HG02938 (cell line): ENCODE results near the gene MTHFD1L.
"Not testable (repeated sequence)": the region's sequence is repeated elsewhere in the genome, so short reads cannot be mapped to it uniquely, and the experiment has no call there.

Experiments
- ATAC-seq: cut with Tn5 transposase; IDR thresholded peaks from one replicate; pipeline ENCODE4 v1.9.1; 2021; ENCODE audit warnings: mild to moderate bottlenecking, moderate library complexity; ENCODE audit not compliant: unreplicated experiment

MTHFD1L gene

DNA sequence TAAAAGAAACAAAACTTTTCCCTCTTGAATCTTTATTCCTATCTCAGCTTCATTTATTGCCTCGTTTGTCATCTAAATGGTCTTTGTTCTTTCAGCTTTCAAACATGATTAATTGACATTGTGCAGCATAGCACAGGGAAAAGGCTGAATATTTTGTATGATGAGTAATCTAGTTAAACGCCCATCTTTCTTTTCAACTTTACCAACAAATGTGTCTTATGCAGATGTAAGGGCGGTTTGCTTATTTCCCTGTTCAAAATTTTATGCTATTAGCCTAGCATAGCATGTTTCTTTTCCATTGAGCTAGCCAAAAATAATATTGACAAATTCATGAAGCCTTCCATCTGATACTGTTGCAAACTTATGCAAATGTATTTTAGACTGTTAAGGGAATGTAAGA lies 197.8 kb downstream of the MTHFD1L start:
- ATAC-seq = no peak

DNA sequence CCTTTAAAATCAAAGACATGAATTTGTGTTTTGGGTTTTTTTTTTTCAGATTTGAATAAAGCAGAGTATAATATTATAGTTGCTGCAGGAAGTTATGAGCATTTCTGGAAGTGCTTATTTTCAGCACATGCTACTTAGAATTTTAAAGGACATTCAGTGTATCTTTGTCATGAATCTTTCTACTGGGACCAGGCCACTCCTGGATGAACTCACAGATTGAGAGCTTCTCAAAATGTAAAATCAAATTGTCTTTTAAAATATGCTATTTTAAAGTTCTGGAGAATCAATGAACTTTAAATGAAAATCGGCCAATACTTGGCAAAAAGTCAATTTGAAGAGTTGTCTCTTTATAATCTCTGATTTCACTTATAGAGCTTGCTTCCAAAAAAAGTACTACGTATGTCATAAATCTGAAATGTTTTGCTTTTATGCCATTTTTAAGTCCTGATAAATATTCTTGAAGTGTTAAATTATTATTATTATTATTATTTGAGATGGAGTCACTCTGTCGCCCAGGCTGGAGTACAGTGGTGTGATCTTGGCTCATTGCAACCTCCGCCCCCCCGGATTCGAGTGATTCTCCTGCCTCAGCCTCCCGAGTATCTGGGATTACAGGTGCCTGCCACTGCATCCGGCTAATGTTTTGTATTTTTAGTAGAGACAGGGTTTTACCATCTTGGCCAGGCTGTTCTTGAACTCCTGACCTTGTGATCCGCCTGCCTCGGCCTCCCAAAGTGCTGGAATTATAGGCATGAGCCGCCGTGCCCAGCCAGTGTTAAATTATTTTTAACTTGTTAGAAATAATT lies 198.5 kb downstream of the MTHFD1L start:
- no peak for ATAC-seq

DNA sequence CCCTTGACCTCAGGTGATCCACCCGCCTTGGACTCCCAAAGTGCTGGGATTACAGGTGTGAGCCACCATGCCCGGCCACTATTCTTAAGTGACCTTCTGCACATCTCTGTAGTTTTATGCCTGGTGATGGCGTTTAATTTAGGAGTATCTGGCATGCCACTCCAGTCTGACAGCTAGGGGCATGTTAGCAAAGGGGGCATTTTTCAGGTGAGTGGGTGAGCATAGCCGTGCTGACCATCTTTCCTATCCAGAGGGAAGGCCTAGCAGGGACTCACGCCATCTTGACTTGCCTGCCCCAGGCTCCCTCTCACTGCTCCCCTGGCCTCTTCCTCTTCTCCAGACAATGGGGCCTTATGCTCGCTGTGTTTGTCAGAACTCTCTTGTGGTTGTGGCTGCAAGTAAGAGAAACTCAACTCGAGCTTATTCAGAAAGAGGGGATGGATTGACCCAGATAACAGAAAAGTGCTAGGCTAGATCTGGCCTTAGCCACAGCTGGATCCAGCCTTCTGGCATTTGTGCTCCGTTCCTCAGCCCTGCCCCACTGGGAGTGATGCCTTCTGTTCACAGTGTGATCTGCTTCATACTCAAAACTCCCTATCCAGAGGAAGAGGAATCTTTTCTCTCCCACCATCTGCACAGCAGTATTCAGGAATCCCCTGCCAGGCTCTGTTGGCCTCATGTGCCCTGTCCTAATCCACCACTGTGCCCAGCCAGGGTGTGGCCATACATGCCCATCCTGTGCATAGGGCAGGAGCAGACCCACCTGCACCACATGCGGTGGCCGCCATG lies 199.7 kb downstream of the MTHFD1L start:
- ATAC-seq = no peak

DNA sequence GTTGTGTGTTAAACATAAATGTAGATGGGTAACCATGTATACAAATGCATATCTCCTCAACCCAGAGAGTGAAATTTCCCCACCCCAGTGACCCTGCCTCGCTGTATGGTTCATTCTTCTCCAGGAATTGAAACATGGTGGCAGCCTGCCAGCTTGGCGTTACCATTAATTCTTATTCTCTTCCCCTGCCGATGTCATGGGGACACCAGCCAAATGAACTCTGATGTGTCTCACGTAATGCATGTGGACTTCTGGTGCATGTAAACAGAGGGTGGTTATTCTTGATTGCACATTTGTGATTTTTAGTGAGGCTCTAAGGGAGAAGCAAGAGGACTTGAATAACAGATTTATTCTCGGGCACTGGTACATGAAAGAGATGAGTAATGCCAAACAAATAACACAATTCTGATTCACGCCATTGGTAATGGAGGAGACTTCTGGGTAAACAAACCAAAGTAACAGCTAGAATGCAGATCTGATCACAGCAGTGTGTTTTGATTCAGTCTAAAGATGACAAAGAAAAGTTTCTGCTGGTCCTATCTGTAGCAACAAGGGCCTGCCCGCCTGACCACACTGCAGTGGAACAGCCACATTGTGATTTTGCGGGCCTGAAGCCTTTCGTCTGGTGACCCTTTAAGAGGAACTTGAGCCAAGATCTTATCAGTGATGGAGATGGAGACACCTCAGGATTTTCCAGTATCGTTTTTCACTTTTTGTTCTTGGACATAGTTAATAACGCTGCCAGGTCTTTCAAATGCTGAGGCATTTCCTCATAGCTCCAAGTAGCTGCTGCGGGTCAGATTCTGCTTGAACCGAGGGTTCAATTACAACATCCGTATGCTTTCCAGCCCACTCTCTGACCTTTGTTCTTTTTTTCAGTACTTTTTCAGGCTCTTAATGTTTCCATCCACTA lies 202.4 kb downstream of the MTHFD1L start:
- no peak for ATAC-seq

DNA sequence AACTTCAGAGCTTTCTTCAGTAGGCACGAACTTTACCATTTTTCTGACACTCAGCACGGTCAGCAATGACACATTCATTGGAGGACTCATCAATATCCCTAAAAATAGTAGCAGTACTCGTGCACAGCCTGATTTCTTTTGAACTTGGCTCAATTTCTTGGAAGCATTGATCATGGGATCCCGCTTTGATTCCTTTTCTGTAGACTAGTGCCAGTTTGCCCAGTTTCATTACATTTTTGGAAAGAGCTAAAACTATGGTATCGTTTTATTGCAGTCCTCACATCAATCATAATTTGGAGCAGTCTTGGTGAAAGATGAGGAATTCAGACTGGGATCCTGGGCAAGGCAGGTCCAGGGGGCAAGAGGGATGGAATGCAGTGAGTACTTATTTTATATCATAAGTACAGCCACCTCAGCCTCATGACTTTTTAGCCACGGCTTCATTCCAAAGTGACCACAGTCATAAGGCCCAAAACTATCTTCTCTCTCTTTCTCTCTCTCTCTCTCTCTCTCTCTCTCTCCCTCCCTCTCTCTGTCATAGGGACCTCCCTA lies 203.3 kb downstream of the MTHFD1L start:
- no peak for ATAC-seq

DNA sequence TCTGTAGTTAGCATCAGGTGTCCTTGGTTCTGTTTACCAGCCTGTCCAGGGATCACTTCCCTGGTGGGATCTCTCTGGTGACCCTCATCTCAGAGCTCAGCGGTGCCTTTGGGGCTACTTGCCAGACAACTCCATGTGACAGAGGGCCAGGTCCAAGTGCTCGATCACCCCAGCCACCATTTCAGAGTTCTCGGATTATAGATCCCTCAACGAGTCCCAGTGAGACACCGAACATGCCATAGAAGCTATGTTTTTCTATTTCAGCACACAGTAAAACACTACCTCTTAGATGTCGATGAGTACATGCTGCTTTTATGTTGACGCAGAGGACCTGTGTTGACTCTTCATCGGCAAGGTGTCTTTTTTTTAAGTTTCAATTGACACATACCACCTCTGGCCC lies 204.1 kb downstream of the MTHFD1L start:
- no peak for ATAC-seq

DNA sequence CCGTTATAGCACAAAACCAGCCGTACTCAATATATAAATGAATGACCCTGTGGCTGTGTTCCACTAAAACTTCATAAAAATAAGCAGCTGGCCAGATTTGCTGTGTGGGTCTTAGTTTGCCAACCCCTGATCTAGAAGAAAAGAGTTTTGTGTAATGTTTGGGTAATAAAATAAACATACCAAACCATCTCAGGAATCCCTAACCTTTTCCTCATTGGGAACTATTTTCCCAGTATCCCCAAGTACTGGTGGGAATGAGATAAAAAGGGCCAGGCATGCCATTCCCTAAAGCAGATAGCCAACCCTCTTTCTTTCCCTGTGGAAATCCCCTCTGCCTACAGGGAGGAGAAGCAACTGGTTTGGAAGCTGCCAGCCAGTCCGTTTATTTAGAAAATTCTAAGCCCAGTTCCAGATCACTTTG lies 205.1 kb downstream of the MTHFD1L start:
- ATAC-seq = no peak

DNA sequence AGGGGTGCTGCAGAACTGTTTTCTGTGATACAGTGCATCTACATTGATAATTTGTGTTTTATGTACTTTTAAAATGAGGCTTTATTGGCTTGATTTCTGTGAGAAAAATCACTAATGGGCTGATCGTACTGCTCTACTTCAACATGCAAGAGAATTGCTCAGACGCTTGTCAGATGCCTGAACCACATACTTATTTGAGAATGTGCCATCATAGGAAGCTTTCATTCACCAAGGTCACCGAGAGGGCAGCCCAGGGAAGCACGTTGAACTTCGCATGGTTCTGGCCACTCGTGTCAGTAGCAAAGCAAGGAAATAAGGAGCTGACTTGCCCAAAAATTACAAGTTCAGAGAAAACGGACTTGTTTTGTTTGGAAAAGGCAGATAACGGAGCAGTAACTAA lies 205.8 kb downstream of the MTHFD1L start:
- no peak for ATAC-seq

DNA sequence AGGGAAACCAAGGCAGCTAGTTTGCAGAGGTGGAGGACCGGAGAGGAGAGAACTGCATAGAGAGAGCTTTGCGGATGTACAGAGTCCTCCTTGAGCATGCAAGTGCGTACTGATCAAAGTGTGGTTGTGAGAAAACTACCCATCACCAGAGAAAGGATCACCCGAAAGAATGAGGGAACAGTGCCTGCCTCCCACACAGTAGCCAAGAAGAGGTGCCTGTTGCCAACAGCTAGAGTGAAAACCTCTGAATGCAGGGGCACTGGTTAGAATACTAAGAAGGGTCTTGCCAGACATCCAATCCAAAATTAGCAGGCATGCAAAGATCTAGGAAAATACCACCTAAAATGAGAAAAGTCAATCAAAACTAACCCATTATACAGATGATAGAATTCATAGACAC lies 207.6 kb downstream of the MTHFD1L start:
- ATAC-seq = no peak

DNA sequence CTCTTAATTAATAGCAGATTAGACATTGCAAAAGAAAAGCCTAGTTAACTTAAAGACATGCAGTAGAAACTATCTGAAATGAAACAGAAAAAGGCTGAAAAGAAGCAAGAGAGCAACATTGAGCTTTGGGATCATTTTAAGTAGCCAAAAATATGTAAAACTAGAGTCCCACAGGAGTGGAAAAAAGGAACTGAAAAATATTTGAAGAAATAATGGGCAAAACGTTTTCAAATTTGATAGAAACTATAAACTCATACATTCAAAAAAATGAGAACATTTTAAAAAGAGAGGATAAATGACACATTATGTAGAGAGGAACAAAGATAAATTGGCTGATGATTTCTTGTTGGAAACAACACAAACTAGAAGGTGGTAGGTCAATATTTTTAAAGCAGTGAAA lies 208.2 kb downstream of the MTHFD1L start:
- ATAC-seq = no peak

DNA sequence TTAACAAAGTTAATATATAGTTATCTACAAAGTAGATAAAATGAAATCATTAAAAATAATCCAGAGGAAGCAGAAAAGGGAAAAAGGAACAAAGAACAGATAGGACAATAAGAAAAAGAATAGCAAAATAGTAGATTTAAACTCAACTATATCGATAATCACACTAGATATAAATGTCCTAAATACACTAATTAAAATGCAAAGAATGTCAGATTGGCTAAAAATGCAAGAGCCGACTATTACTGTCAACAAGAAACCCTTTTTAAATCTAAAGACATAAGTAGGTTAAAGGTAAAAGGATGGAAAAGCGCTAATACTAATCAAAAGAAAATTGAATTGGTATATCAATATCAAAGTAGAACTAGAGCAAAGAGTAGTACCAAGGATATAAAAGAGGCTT lies 209.5 kb downstream of the MTHFD1L start:
- ATAC-seq = no peak

DNA sequence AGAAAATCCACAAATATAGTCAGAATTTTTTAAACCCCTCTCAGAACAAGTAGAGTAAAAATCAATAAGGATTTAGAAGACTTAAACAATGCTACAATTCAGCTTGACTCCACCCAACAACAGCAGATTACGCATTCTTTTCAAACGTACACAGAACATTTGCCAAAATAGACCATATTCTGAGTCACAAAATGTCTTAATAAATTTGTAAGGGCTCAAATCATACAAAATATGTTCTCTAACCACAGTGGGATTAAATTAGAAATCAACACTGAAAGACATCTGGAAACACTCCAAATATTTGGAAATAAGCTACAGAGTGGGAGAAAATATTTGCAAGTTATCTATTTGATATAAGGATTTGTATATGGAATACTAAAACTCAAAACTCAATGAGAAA lies 210.0 kb downstream of the MTHFD1L start:
- no peak for ATAC-seq

DNA sequence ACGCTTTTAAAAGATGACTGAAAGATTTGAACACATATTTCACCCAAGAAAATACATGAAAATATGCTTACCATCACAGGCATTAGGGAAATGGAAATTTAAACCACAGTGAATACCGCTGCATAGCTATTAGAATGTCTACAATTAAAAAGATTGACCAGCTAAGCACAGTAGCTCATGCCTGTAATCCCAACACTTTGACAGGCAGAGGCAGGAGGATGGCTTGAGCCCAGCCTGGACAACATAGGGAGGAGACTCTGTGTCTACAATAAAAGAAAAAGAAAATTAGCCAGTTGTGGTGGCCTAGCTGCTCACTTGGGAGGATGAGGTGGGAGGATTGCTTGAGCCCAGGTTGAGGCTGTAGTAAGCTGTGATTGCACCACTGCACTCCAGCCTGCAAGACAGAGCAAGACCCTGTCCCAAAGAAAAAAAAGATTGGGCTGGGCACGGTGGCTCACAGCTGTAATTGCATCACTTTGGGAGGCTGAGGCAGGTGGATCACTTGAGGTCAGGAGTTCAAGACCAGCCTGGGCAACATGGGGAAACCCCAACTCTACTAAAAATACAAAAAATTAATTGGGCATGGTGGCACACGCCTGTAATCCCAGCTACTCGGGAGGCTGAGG lies 210.5 kb downstream of the MTHFD1L start:
- no peak for ATAC-seq

DNA sequence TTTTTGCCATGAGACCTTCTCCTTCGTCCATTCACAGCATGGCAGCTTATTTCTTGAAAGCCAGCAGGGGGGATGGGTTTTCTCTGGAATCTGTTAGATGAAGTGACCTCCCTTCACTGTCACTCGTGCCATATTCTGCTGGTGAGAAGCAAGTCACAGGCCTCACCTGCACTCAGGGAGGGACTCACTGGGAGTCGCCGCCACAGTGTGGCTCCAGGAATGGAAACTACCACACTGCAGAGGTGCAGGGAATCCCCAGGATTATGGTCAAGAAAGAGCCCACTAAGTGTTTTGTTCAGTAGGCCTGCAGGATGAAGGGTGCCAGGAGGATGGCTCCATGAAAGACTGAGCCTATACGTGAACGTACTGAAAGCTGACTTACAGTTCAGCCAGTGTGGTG lies 213.2 kb downstream of the MTHFD1L start:
- ATAC-seq = no peak

DNA sequence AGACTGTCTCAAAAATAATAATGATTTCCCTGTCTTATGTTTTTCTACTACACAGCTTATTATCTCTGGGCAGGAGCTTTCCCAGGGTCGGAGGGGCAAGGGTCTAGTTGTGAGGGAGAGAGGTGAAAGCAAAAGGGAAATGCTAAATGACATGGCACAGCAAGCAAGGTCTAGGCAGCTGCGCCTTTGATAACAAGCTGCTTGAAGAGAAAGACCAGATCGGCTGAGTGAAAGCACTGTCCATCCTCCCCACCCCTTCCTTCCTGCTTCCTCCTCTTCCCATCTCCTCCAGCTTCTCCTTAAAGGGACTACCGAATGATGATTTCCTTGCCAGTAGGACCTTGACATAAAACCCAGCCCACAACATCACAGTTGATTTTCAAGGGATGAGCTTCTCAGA lies 216.2 kb downstream of the MTHFD1L start:
- ATAC-seq = no peak

DNA sequence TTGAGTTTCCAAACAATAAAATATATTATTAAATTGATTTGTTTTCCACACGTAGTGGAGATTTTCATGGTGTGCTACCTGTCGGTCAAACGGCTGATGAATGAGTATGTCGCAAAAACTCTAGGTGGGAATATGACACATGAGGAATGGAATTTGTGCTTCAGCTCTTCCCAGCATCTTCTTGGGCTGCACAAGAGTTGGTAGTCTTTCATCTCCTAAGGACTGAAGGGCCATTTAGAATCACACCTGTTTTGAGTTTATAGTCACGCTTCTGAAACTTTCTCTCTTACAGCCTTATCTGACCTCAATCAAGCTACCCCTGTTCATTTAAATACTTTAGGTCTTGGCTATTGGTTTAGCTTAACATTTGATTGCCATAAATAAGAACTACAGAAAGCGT lies 216.6 kb downstream of the MTHFD1L start:
- no peak for ATAC-seq

DNA sequence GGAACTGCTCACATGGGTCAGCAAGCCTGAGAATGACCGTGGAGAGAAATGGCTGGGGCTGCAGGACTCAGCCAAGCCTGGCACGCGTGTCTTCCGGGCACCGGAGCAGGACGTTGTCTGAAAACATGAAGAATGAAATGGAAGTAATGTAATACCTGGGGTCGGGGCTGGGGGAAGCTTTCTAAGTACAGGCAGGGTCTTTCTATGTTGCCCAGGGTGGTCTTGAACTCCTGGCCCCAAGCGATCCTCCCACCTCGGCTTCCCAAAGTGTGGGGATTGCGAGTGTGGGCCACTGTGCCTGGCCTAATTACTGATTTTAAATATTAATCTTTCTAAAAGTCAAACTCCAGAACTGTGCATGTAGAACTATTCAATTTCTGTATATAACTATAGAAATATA lies 218.8 kb downstream of the MTHFD1L start:
- ATAC-seq = no peak

DNA sequence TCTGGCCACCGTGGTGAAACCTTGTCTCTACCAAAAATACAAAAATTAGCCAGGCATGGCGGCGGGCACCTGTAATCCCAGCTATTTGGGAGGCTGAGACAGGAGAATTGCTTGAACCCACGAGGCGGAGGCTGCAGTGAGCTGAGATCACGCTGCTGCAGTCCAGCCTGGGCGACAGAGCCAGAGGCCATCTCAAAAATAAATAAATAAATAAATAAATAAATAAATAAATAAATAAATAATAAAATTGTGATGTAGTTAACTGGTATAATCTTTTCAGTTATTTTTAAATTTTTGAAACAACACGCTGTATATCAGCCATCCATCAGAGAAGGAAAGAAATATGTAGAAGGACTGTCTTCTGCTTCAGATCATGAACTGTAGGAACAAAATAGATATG lies 221.6 kb downstream of the MTHFD1L start:
- not testable (repeated sequence) for ATAC-seq

DNA sequence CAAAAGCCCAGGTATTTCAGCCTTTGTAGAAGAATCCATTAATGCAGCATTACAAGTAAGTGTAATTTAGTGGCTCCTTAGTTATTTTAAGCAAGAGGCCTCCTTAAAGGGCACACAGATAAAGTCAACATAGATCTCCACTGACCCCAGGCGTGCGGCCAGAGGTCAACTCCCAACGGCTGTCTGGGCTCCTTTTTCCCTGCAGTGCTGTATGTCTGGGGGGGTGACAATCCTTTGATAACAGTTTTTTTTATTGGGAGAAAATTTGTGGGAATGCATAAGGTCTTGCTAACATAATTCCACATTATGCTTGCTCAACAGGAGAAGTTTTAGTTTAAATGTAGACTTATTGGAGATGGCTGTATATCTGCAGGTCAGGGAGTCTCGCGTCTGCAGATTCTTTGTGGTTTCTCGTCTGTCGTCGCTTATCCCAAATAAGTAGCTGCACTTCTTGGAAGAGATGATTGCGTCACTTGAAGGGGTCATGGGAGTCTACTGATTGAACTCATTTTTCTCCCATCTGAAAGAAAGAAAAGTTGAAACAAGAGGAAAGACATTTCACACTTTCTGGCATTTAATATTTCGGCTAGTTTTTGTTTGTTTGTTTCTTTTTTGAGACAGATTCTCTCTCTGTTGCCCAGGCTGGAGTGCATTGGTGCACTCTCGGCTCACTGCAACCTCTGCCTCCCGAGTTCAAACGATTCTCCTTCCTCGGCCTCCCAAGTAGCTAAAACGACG lies 222.5 kb downstream of the MTHFD1L start:
- ATAC-seq = no peak

DNA sequence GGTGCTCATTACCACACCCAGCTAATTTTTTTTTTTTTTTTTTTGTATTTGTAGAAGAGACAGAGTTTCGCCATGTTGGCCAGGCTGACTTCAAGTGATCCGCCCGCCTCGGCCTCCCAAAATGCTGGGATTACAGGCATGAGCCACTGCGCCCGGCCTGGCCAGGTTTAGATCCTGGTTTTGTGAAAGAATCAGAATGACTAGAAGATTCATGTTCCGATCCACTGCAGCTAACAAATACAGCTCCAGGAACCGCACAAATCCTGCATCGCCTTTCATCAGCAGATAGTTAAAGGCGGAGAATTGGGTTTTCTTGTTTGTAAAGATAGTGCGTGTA lies 223.1 kb downstream of the MTHFD1L start:
- ATAC-seq = no peak
